Body of pancreas (tissue), 4 donors: ENCODE measurements around the gene CFAP46. TPM values are rescaled to one million over a fixed set of nuclear protein-coding genes. Genes with fewer than 3 reads are reported as not detected.

Source experiments
- ATAC-seq: fragments of 150-250 bp; one replicate; pipeline ENCODE4 v1.9.1; 2016
- DNase-seq, 4 donors: peaks; one replicate each; pipeline ENCODE4 v3.0.0-alpha.2; 2019
- H3K27ac ChIP-seq, 4 donors: fragments of 200-600 bp; sonication (generic); 1 replicate in 3 of 4; 2 replicates in 1 of 4; pipeline versions ENCODE4 v1.5.1 to v1.6.1; 2016 to 2019; ENCODE audit warnings: mild to moderate bottlenecking in 1 of 4, mixed read lengths in 1 of 4, moderate library complexity in 1 of 4
- H3K27me3 ChIP-seq, 2 donors: fragments of 200-600 bp; sonication (generic); one replicate each; pipeline ENCODE4 v1.6.0; 2016; ENCODE audit warnings: mild to moderate bottlenecking in 1 of 2
- H3K36me3 ChIP-seq, 2 donors: fragments of 200-600 bp; sonication (generic); replicated peaks in 1 of 2; 2 replicates each; pipeline ENCODE4 v1.5.1; 2016; ENCODE audit warnings: low read depth in 2 of 2; ENCODE audit not compliant: insufficient read depth in 1 of 2
- H3K4me1 ChIP-seq: fragments of 200-600 bp; sonication (generic); one replicate; pipeline ENCODE4 v1.6.0; 2016
- H3K4me3 ChIP-seq, 2 donors: fragments of 200-600 bp; sonication (generic); 1 replicate in 1 of 2; 2 replicates in 1 of 2; pipeline ENCODE4 v1.5.1; 2016 to 2019
- H3K9me3 ChIP-seq, 3 donors: fragments of 200-600 bp; sonication (generic); 1 replicate in 2 of 3; 2 replicates in 1 of 3; pipeline ENCODE4 v1.5.1; 2016
- CTCF ChIP-seq, 7 experiments: fragments of 450-650 bp in 4 of 7; fragments of 200-600 bp in 3 of 7; sonication (generic) in 3 of 7; IDR thresholded peaks; one replicate each; pipeline ENCODE4 v1.5.1; 2016 to 2019; ENCODE audit warnings: antibody characterized with exemption in 7 of 7
- POLR2A ChIP-seq, 3 donors: fragments of 450-650 bp; IDR thresholded peaks; one replicate each; pipeline ENCODE4 v1.6.1; 2016; ENCODE audit warnings: antibody characterized with exemption in 3 of 3, mild to moderate bottlenecking in 2 of 3
- WGBS, 2 donors: methylation state at CpG; one replicate each; pipeline ENCODE4 v1.1.5; 2017; 5-methylcytosine and 5-hydroxymethylcytosine counted together
- intact Hi-C: fragments of 100-400 bp; cut with DNase I; formaldehyde crosslinking; loops from one replicate; pipeline ENCODE4 v1.15.1; 2023
- total RNA-seq, 2 donors: library from RNA; depleted of rRNA; stranded (reverse); fragments of >200 nt; gene quantifications; one replicate each; pipeline ENCODE4 v1.1.0, GENCODE V29; 2016

CFAP46 gene
- total RNA-seq, 2 donors from 2014 or later, result 0.33 to 0.52 TPM

DNA sequence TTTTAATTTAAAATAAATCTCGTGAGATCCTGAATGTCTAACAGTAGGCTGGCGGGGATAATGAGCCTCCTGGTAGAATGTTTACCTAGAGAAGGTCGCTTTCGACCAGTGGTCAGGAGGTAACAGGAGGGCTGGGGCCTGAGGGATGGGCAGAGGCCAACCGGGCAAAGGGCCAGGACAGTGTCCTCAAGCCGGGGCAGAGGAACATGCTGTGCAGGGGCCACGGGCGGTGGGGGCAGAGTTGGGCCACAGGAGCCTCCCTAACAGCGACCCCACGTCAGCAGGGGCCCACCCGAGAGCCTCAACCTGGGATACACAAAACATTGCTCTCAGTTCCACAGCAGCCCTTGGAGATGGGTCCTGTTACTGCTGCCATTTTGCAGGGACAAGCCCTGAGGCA, 14.5 kb downstream of the CFAP46 start:
- 50 to 65% methylated on average over 6 to 11 of the region's 11 CpGs for WGBS, 2 donors
- no peak overlapping the region for H3K27ac ChIP-seq
- ATAC-seq, result no peak
- H3K27me3 ChIP-seq, result no peaks in the 10 kb centered on the region
- no peak overlapping the region for H3K4me3 ChIP-seq
- no peak for DNase-seq
- no peaks in the 10 kb centered on the region for H3K9me3 ChIP-seq
- no peaks in the 10 kb centered on the region for H3K4me1 ChIP-seq
- TF ChIP-seq POLR2A (IDR thresholded peaks at IDR 0.05) (no peak), CTCF (IDR thresholded peaks at IDR 0.05) (no peak)
- H3K36me3 ChIP-seq, result no peaks in the 10 kb centered on the region
- intact Hi-C loops, result no loop called here

DNA sequence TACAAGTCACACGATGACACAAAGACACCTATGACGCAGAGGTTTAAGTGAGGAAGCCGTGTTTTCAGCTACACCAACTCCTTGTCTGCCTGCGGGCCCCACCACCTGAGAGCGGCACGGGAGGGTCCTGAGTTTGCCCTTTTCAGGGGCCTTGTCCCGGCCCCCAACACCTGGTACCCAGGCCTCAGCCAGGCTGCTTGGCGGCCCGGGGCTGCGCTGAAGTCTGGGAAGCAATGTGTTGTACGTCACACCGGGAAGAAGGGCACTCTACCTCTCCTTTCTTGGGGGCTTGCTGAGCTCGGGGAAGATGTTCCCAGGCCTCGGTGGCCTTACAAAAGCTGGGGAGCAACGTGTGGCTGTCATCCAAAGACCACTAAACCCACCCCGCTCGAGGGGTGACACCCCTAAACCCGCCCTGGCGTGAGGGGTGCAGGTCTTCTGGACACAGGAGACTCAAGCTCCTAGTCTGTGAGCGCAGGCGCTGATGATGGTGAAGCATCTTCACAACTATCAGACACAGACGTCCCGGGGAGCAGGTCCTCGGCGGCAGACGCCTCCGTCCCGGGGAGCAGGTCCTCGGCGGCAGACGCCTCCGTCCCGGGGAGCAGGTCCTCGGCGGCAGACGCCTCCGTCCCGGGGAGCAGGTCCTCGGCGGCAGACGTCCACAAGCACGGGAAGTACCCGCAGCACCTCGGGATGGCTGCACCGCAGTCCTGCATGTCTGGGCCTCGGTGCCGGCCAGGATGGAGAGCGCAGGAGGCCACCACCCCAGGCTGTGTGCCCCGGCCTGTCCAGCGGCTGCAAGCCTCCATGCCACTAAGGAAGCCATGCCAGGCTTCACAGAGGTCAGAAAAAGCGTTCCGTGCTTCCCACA, 15.4 kb downstream of the CFAP46 start:
- Histone ChIP-seq H3K27ac (no peak overlapping the region), H3K4me1 (no peaks in the 10 kb centered on the region), H3K4me3 (no peak overlapping the region), H3K27me3 (no peaks in the 10 kb centered on the region), H3K9me3 (no peaks in the 10 kb centered on the region), H3K36me3 (no peaks in the 10 kb centered on the region)
- TF ChIP-seq CTCF (IDR thresholded peaks at IDR 0.05), result no peak
- no peak for TF ChIP-seq POLR2A (IDR thresholded peaks at IDR 0.05)
- intact Hi-C loops, result no loop called here
- DNase-seq, result peak in 1 of 4 donors; percentile 4
- WGBS, 2 donors, result 77 to 81% methylated on average over 20 to 49 of the region's 52 CpGs
- ATAC-seq, result no peak

GRCh38 chr10:132926070-132926469, 16.3 kb downstream of the CFAP46 start:
- no peak for TF ChIP-seq POLR2A (IDR thresholded peaks at IDR 0.05)
- TF ChIP-seq CTCF (IDR thresholded peaks at IDR 0.05), result no peak
- Histone ChIP-seq H3K27ac (no peak overlapping the region), H3K4me3 (no peak overlapping the region), H3K36me3 (no peaks in the 10 kb centered on the region), H3K4me1 (no peaks in the 10 kb centered on the region), H3K27me3 (no peaks in the 10 kb centered on the region), H3K9me3 (no peaks in the 10 kb centered on the region)
- ATAC-seq (no peak), DNase-seq (peak in 1 of 4 donors; percentile 3)
- intact Hi-C loops, result no loop called here
- 61 to 64% methylated on average over 3 to 20 of the region's 21 CpGs for WGBS, 2 donors

- no peak for TF ChIP-seq CTCF (IDR thresholded peaks at IDR 0.05)
- TF ChIP-seq POLR2A (IDR thresholded peaks at IDR 0.05), result no peak
- intact Hi-C loops, result no loop called here
- H3K4me1 ChIP-seq, result no peaks in the 10 kb centered on the region
- no peaks in the 10 kb centered on the region for H3K9me3 ChIP-seq
- WGBS, 2 donors, result 77 to 85% methylated on average over 19 to 22 of the region's 22 CpGs
- no peak overlapping the region for H3K27ac ChIP-seq
- peak in 1 of 4 donors; percentile 4 for DNase-seq
- no peaks in the 10 kb centered on the region for H3K27me3 ChIP-seq
- no peak for ATAC-seq
- H3K36me3 ChIP-seq, result no peaks in the 10 kb centered on the region
- no peak overlapping the region for H3K4me3 ChIP-seq
These were observed 16.8 kb downstream of the CFAP46 start for GRCh38 chr10:132925614-132926013.
